Natural killer cell treated with Interleukin-12 subunit alpha and Interleukin-12 subunit beta and Interleukin-15 and Interleukin-18, amount 100 ng/mL, for 72 hours (primary cell): ENCODE data around the gene CSF1. TPM values are rescaled to one million over a fixed set of nuclear protein-coding genes. Genes with fewer than 3 reads are reported as not detected.

Source experiments
- ATAC-seq, 2 donors: fragments of 150-1000 bp; cut with Tn5 transposase in 1 of 2; sonication (Bioruptor Pico), chemical (Tn5 transposase) in 1 of 2; 2 replicates each; pipeline ENCODE4 v1.10.0; 2021
- DNase-seq: peaks from one replicate; pipeline ENCODE4 v3.0.0; 2022; ENCODE audit warnings: low spot score
- H3K27ac Mint-ChIP-seq, 2 donors: 1 replicate in 1 of 2; 2 replicates in 1 of 2; pipeline ENCODE4 v1.8.0; 2022; ENCODE audit warnings: mixed read lengths in 2 of 2, mild to moderate bottlenecking in 1 of 2, moderate library complexity in 1 of 2
- H3K27me3 Mint-ChIP-seq, 2 donors: 1 replicate in 1 of 2; 2 replicates in 1 of 2; pipeline ENCODE4 v1.8.0; 2022; ENCODE audit warnings: mixed read lengths in 2 of 2
- H3K36me3 Mint-ChIP-seq: one replicate; pipeline ENCODE4 v1.8.0; 2022; ENCODE audit warnings: mixed read lengths
- H3K4me1 Mint-ChIP-seq, 2 donors: 1 replicate in 1 of 2; 2 replicates in 1 of 2; pipeline ENCODE4 v1.8.0; 2022; ENCODE audit warnings: low read depth in 2 of 2, mixed read lengths in 2 of 2, mild to moderate bottlenecking in 1 of 2
- H3K4me3 Mint-ChIP-seq: one replicate; pipeline ENCODE4 v1.8.0; 2022; ENCODE audit warnings: mixed read lengths
- H3K9me3 Mint-ChIP-seq: 2 replicates; pipeline ENCODE4 v1.8.0; 2022; ENCODE audit warnings: mixed read lengths
- total RNA-seq, 2 donors: library from RNA; stranded (reverse); gene quantifications; one replicate each; pipeline ENCODE4 v1.2.3, GENCODE V29; 2022

Gene CSF1
- total RNA-seq, 2 donors from 2014 or later = 5.6 to 24.1 TPM

DNA sequence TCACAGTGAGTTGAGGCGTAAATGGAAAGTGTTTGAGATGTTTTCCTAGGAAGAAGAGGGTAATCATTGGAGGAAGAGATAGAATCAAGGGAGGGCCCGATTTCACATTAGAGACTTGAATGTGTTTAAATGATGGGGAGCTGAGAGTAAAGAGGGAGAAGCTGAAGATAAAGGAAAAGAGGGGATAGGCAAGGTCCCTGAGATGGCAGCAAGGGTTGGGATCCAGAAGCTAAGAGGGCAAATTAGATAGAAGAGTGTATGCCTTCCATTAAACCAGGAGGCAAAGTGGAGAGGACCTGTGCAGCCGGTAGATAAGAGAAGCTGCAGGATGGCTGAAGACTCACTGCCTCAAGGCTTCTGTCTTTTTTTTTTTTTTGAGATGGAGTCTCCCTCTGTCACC lies 21.6 kb upstream of the CSF1 start:
- ATAC-seq (no peak), DNase-seq (no peak)
- Mint-ChIP-seq H3K36me3 (no peaks in the 10 kb centered on the region), H3K27me3 (peaks cover 20 to 27% of the 10 kb centered on the region in 2 donors), H3K4me3 (no peak overlapping the region), H3K9me3 (no peaks in the 10 kb centered on the region), H3K27ac (no peak overlapping the region), H3K4me1 (peaks cover 0 to 19% of the 10 kb centered on the region in 2 donors)

DNA sequence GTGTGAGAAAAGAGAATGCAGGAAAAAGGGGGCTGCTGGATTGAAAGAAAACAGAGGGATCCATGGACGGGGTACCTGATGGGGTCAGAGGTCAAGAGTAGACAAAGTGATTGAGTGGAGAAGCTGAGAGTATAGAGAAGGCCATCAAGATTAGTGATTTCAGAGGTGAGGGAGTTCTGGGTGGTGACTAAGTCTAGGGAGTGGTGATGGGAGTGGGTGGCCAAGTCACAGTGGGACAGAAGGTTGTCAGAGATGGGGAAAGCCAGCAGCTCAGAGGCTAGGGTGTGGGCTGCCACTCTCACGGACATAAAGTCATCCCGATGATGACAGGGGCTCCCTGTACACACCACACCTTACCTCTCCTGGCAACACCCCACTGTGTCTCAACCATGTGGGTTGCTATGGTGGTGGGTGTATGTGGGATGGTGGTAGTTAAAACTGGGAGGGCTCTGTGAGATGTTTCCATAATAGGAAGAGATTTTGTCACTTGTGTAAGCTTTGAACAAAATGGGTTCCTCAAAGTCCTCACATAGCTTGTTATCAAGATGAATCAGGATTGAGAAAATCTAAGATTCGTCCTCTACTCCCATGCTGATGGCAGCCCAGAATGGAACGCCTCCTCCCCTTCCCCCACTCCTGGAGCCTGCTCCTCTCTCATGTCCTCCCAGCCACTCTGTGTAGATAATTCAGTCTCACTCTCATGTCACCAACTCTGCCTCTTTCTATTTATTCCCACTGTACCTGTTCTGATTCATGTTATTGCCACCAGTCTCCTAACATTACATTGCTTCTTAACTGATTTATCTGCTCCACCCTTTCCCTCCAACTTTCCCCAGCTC lies 20.3 kb upstream of the CSF1 start:
- peak overlapping the region in 1 of 2 donors; percentile 6 for H3K27ac Mint-ChIP-seq
- peaks cover 16 to 27% of the 10 kb centered on the region in 2 donors for H3K27me3 Mint-ChIP-seq
- no peaks in the 10 kb centered on the region for H3K9me3 Mint-ChIP-seq
- no peak overlapping the region for H3K4me3 Mint-ChIP-seq
- H3K4me1 Mint-ChIP-seq = peaks cover 0 to 19% of the 10 kb centered on the region in 2 donors
- DNase-seq (peak; percentile 39), ATAC-seq (peak; percentile 46 to 50)
- H3K36me3 Mint-ChIP-seq = no peaks in the 10 kb centered on the region

DNA sequence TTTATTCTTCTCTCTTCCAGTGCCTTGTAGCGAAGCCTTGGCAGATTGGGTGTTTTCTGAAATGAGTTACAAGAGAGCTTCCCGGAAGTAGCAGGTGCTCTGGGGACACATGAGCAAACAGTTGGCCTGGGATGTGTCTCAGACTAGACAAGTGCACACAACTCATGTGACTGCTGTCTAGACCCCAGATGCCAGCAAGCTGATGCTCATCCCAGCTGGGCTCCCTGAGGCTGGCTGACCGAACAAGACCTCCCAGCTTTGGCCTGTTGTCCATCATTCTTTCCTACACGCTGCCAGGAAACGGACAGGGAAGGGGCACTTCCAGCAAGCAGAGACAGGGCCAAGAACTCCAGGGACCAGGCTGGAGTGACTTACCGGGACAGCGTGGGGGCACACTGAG lies 18.7 kb upstream of the CSF1 start:
- Mint-ChIP-seq H3K4me1 (peaks cover 6 to 19% of the 10 kb centered on the region in 2 donors), H3K27me3 (peaks cover 18 to 32% of the 10 kb centered on the region in 2 donors), H3K36me3 (no peaks in the 10 kb centered on the region), H3K9me3 (no peaks in the 10 kb centered on the region), H3K27ac (no peak overlapping the region), H3K4me3 (no peak overlapping the region)
- DNase-seq = peak; percentile 55
- ATAC-seq = no peak

DNA sequence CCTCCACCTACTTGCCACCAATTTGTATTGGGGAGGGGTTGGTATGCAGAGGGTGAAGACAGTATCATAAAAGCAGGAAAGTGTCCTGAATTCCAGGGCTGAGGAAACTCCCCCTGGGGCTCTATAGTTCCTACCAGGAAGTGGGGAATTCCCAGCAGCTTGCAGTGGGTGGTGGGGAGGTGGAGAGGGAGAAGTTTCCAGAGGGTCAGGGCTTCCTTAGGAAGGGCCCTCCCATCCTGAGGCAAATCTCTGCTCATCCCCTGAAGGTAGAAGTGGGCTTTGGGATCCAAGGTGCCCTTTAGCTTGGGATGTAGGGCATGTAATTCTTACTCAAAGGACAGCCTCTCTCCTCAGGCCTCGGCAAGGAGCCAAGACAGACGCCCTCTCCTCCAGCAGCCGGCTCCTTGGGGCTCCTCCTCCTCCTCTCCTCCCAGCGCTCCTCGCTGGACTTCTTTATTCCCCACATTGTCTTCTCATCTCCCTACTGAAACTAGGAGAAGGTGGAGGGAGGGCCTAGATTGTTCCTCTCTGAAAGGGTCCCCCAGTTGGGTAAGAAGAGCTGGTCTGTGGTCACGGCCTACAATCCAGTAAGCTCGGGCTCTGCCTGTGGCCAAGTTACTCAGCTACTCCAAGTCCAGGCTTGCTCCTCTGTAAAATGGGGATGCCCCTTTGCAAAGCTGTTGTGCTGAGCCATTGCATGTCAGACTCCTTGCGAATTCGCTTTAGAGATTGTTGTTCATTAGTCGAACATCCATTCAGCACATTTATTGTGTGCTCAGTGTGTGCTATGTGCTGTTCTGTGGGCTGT lies 17.9 kb upstream of the CSF1 start:
- H3K9me3 Mint-ChIP-seq = no peaks in the 10 kb centered on the region
- H3K4me3 Mint-ChIP-seq = no peak overlapping the region
- DNase-seq = peak; percentile 22
- H3K27me3 Mint-ChIP-seq = peaks cover 17 to 28% of the 10 kb centered on the region in 2 donors
- H3K36me3 Mint-ChIP-seq = no peaks in the 10 kb centered on the region
- no peak for ATAC-seq
- H3K27ac Mint-ChIP-seq = no peak overlapping the region
- peaks cover 6 to 19% of the 10 kb centered on the region in 2 donors for H3K4me1 Mint-ChIP-seq

DNA sequence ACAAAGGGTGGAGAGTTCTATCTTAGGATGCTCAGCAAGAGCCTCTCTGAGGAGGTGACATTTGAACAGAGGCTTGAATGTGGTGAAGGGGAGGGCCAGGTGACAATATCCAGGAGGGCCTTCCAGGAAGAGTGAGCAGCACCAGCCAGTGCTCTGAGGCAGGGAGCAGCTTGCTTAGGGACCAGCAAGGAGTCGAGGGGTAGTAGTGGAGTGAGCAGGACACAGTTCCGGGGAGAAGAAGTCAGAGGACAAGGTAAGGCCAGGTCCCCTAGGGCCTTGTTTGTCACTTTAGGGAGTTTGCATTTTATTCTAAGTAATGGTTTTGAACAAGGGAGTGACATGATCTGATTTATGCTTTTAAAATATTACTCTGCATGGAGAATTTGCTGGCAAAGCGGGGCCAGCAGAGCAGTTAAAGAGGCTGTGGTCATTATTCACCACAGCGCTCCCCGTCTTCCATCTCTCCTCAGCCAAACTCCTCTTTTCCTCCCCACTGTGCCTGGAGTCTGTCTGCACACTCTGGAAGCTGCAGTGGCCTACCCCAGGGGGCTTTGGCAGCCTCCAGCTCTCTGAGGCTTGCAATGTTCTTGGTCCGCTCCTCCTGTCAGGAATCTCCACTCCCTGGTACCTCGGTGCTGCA lies 17.0 kb upstream of the CSF1 start:
- Mint-ChIP-seq H3K9me3 (no peaks in the 10 kb centered on the region), H3K4me3 (no peak overlapping the region), H3K27ac (no peak overlapping the region), H3K4me1 (peaks cover 6 to 19% of the 10 kb centered on the region in 2 donors), H3K27me3 (peaks cover 14 to 20% of the 10 kb centered on the region in 2 donors), H3K36me3 (no peaks in the 10 kb centered on the region)
- DNase-seq = no peak
- no peak for ATAC-seq

DNA sequence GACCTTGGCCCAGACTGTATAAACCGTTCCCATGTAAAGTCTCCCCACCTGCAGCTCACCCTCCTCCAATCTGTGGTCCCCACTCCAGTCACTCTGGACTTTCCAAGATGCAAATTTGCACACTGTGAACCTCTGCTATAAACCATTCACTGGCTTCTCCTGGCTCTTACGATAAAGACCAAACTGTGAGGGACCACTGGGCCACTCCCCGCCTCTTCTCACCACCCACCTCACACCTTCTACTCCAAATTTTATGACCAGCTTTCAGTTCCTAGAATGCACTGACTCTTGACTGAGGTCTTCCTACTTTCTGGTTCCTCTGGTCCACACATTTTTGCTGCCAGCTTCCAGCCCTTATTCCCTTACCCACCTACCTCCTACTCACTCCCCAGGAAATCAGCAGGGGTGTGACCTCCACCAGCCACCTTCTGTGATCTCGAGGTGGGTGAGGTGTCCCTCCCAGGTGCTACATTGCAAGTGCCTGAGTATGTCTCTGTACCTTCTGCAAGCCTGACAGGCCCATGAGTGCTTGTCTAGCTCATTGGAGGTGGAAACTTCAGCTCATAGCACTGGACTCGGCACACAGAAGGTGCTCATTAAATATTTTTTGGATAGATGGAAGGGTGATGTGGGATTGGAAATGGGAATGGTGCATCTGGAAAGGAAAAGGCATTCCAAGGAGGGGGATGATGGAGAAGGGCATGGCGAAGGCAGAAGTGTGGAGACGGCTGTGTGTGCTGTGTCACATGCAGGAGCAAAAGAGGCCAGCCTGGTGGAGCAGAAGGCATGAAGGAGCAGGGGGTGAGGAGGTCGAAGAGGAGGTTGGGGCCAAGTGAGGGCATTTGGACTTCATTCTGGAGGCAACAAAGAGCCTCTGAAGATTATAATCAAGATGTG lies 15.6 kb upstream of the CSF1 start:
- peaks cover 10 to 13% of the 10 kb centered on the region in 2 donors for H3K27me3 Mint-ChIP-seq
- no peak overlapping the region for H3K27ac Mint-ChIP-seq
- DNase-seq (peak; percentile 22), ATAC-seq (peak; percentile 22 to 24)
- peaks cover 6 to 14% of the 10 kb centered on the region in 2 donors for H3K4me1 Mint-ChIP-seq
- no peak overlapping the region for H3K4me3 Mint-ChIP-seq
- H3K36me3 Mint-ChIP-seq = no peaks in the 10 kb centered on the region
- no peaks in the 10 kb centered on the region for H3K9me3 Mint-ChIP-seq

DNA sequence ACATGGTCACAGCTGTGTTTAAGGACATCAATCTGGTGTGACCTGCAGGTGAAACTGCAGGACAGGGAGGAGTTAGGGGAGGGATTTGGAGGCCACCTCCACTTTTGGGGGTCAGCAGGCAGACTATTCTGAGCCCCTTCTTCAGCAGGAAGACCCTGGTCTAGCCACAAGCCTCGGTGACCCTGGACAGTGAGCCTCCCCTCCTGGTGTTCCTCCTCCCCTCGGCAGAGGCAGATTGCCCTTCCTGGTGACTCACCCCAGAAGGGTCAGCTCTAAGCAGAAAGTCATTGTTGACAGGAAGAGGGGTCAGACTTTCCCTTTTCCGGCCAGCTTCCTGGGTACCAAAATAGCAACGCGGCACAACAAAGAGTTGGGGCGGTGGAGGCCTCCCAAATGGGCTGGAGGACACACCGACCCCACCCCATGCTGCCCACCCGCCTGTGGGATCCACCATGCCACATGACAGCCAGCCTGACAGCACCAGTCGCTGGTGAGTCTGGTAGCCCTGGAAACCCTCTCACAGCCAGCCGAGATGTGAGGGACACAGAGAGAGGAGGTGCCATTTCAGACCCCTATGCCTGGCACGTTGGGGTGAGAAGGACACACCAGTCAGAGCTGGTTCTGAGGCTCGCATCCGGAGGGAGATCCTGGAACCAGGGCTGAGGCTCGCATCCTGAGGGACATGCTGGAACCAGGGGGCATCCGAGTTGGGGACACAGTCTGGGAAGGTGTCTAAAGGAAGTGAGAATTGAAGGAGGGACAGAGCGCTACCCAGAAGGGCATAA lies 14.7 kb upstream of the CSF1 start:
- ATAC-seq (peak; percentile 69 to 78), DNase-seq (peak; percentile 61)
- no peaks in the 10 kb centered on the region for H3K36me3 Mint-ChIP-seq
- no peak overlapping the region for H3K27ac Mint-ChIP-seq
- H3K27me3 Mint-ChIP-seq = peaks cover 7 to 10% of the 10 kb centered on the region in 2 donors
- H3K4me1 Mint-ChIP-seq = peaks cover 6% of the 10 kb centered on the region in 2 donors
- H3K9me3 Mint-ChIP-seq = no peaks in the 10 kb centered on the region
- peak overlapping the region; percentile 62 for H3K4me3 Mint-ChIP-seq

DNA sequence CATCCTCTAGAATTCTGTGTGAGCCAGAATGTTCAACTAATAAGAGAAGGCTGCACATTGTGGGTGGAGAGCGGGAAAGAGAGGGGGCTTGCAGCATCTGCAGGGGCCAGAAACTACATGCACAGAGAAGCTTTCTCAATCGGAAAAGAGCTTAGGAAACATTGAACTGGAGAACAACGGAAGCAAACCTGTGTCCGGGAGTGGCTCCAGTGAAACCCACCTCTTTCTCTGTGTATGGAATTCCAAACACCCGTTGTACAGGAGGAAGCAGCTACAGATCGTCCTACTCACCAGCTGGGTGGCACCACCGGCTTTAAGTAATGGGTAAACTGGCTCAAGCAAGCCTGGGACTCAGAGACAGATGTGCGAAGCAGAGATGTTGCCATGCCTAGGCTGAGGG lies 14.0 kb upstream of the CSF1 start:
- ATAC-seq = no peak
- H3K27me3 Mint-ChIP-seq = peaks cover 3 to 5% of the 10 kb centered on the region in 2 donors
- no peak for DNase-seq
- no peaks in the 10 kb centered on the region for H3K36me3 Mint-ChIP-seq
- H3K4me3 Mint-ChIP-seq = peak overlapping the region; percentile 62
- H3K27ac Mint-ChIP-seq = no peak overlapping the region
- H3K4me1 Mint-ChIP-seq = peaks cover 0 to 6% of the 10 kb centered on the region in 2 donors
- no peaks in the 10 kb centered on the region for H3K9me3 Mint-ChIP-seq

DNA sequence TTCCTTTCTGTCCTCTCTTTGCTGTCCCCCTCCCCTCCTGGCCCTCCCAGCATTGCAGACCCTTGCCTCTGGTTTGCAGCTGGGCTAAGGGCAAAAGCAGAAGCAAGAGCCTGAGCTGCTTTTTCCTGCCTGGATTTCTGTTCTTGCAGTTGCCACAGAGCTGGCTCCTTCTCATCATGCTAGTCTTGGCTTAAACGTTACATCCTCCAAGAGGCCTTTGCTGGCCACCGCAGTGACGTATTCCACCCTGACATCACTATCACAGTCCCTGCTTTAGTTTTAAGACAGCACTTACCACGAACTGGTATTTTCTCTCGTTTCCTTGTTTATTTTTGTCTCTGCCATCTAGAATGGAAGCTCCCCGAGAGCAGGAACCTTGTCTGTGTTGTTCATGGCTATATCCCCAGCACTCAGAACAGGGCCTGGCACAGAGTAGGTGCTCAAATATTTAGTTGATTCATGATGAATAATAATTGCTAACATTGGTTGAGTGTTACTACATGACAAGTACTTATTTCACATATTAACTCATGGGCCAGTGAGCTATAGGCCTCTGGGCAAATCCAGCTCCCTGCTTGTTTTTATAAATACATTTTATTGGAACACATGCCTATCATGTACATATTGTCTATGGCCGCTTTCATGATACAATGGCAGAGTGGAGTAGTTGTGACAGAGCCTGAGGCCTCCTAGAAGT lies 13.2 kb upstream of the CSF1 start:
- ATAC-seq (no peak), DNase-seq (no peak)
- H3K4me3 Mint-ChIP-seq = no peak overlapping the region
- H3K9me3 Mint-ChIP-seq = no peaks in the 10 kb centered on the region
- no peaks in the 10 kb centered on the region for H3K36me3 Mint-ChIP-seq
- peaks cover 5 to 6% of the 10 kb centered on the region in 2 donors for H3K27me3 Mint-ChIP-seq
- H3K27ac Mint-ChIP-seq = no peak overlapping the region
- peaks cover 0 to 6% of the 10 kb centered on the region in 2 donors for H3K4me1 Mint-ChIP-seq

DNA sequence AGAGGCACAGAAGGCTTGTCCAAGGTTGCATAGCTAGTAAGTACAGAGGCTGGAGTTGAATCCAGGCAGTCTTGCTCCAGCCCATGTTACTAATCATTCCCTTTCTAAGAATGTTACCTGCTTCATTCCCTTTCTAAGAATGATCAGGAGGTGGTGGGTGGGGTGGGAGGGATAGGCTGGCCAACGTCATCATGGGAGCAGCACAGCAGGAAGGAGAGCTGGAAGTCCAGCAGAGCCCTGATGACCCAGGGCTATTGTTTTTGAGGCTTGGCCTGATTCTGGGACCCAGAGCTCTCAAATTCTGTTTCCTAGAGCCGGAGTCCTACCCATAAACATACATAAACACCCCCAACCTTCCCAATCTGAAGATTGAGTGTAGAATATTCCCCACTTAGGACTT lies 11.8 kb upstream of the CSF1 start:
- no peaks in the 10 kb centered on the region for H3K9me3 Mint-ChIP-seq
- ATAC-seq (no peak), DNase-seq (no peak)
- peaks cover 5 to 8% of the 10 kb centered on the region in 2 donors for H3K27me3 Mint-ChIP-seq
- no peak overlapping the region for H3K27ac Mint-ChIP-seq
- no peak overlapping the region for H3K4me3 Mint-ChIP-seq
- no peaks in the 10 kb centered on the region for H3K36me3 Mint-ChIP-seq
- peaks cover 0 to 6% of the 10 kb centered on the region in 2 donors for H3K4me1 Mint-ChIP-seq

DNA sequence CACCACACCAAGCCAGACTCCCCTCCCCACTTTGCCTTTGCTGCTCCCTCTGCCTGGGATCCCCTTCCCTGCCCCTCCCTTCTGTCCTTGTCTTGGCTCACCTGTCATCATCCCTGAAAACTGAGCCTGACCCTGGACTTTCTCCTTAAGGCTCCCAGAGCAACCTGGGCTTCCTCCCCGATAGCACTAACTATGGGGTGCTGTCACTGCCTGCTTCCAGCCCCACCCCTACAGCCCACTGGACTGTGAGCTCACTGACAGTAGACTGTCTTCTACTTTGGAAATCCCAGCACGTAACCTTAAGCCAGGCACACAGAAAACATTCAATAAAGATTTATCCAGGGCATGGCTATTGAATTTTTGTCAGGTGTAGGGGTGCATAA lies 9.5 kb upstream of the CSF1 start:
- Mint-ChIP-seq H3K27me3 (peaks cover 5 to 12% of the 10 kb centered on the region in 2 donors), H3K9me3 (no peaks in the 10 kb centered on the region), H3K36me3 (no peaks in the 10 kb centered on the region), H3K4me3 (no peak overlapping the region), H3K4me1 (peaks cover 6 to 9% of the 10 kb centered on the region in 2 donors), H3K27ac (no peak overlapping the region)
- ATAC-seq (no peak), DNase-seq (no peak)
